ENCODE results near the gene LOXL1. TPM values are rescaled to one million over a fixed set of nuclear protein-coding genes. Genes with fewer than 3 reads are reported as not detected.
A peak's percentile ranks its signal among the peaks of the same experiment; 100 is the strongest.

Gene LOXL1
- total RNA-seq, 4 donors from 2014 or later: 4.3 to 12.1 (median 7.3) TPM

DNA sequence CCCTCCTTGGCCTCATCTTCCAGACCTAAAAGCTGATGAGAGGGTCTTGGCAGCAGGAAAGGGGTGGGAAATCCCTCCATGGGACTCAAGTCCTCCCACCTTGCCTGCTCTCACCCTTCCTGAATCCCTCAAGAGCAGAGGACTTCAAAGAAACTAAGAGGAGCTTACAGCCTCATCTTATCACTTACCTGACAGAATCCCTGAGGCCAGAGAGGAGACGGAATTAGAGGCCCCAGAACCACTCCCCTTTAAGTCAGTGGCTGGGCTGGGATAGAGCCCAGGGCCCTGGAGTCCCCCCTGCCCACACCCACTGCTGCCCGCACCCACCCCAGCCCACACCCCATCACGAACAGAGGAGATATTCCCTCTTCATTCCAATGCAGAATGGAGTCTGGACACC, 15.2 kb downstream of the LOXL1 start:
- DNase-seq (ENCODE audit: low spot score in 2 of 2): peak in 1 of 2 donors; percentile 34
- no peaks in the 10 kb centered on the region for H3K36me3 ChIP-seq
- no peak overlapping the region for H3K27ac ChIP-seq
- 79% methylated on average over 3 of the region's 3 CpGs for WGBS
- H3K9me3 ChIP-seq: no peaks in the 10 kb centered on the region
- peaks cover 23% of the 10 kb centered on the region for H3K4me1 ChIP-seq
- H3K27me3 ChIP-seq: no peaks in the 10 kb centered on the region
- TF ChIP-seq, protein P1, sequence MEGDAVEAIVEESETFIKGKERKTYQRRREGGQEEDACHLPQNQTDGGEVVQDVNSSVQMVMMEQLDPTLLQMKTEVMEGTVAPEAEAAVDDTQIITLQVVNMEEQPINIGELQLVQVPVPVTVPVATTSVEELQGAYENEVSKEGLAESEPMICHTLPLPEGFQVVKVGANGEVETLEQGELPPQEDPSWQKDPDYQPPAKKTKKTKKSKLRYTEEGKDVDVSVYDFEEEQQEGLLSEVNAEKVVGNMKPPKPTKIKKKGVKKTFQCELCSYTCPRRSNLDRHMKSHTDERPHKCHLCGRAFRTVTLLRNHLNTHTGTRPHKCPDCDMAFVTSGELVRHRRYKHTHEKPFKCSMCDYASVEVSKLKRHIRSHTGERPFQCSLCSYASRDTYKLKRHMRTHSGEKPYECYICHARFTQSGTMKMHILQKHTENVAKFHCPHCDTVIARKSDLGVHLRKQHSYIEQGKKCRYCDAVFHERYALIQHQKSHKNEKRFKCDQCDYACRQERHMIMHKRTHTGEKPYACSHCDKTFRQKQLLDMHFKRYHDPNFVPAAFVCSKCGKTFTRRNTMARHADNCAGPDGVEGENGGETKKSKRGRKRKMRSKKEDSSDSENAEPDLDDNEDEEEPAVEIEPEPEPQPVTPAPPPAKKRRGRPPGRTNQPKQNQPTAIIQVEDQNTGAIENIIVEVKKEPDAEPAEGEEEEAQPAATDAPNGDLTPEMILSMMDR (IDR thresholded peaks at IDR 0.05): no peak
- TF ChIP-seq POLR2A (IDR thresholded peaks at IDR 0.05): no peak
- no peak for TF ChIP-seq EP300 (IDR thresholded peaks at IDR 0.05)
- TF ChIP-seq POLR2AphosphoS5 (IDR thresholded peaks at IDR 0.05): no peak
- no peak overlapping the region for H3K4me3 ChIP-seq

DNA sequence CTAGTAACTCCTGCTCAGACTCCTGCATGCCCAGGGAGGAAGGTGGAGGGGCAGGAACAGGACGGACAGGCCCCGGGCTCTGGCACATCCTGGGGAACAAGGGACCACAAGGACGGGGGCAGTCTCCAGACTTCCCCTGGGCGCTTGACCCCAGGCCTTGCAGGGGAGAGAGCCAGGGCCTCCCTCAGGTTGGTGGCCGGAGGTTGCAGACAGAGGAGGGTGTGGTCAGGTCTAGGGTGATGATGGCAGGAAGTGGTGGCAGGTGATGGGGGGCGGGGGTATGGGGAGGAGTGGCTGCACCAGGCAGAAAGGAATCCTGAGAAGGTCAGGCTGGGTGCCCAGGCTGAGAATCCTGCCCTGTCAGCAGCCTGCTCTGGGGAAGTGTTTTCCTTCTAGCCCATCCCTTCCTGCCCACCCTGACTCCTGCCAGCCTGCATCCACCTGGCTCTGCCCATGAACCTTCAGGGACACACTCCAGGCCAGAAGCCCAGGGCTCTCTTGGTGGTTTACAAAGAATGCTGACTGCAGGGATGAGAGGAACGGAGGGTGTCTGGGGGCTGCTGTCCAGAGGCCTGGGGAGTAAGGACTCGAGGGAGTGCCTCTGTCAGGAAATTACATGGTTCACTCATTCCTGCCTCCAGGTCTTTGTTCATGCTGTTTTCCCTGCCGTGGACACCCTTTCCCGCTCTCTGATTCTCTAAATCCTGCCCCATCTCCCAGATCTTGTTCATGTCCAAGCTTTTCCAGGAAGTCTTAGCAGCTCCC, 15.8 kb downstream of the LOXL1 start:
- no peak for DNase-seq (ENCODE audit: low spot score in 2 of 2)
- H3K4me1 ChIP-seq: peaks cover 19% of the 10 kb centered on the region
- H3K27ac ChIP-seq: no peak overlapping the region
- no peak overlapping the region for H3K4me3 ChIP-seq
- peaks cover under 1% of the 10 kb centered on the region for H3K36me3 ChIP-seq
- no peaks in the 10 kb centered on the region for H3K27me3 ChIP-seq
- 89% methylated on average over 10 of the region's 10 CpGs for WGBS
- TF ChIP-seq EP300 (IDR thresholded peaks at IDR 0.05): no peak
- TF ChIP-seq POLR2A (IDR thresholded peaks at IDR 0.05): no peak
- no peak for TF ChIP-seq POLR2AphosphoS5 (IDR thresholded peaks at IDR 0.05)
- TF ChIP-seq, protein P1 (IDR thresholded peaks at IDR 0.05): no peak
- H3K9me3 ChIP-seq: no peaks in the 10 kb centered on the region

DNA sequence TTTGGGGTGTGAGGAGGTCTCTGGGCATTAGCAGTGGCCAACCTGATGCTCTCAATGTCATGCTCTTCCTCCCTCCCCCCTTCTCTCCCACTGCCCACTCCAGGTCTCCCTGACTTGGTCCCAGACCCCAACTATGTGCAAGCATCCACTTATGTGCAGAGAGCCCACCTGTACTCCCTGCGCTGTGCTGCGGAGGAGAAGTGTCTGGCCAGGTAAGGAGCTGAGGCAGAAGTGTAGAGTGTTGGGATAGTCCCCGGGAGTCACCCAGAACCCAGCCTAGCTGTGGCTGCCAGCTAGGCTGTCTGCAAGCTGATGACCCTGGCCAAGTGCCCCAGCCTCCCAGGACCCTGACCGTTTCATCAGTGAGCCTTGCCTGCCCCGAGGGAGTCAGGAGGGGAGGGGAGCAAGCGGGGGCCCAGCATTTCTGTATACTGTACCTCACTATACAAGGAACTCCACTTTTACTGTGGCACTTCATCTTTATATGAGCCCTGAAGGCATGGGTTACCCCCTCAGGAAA, 16.5 kb downstream of the LOXL1 start:
- Histone ChIP-seq H3K4me1 (peaks cover 19% of the 10 kb centered on the region), H3K27me3 (no peaks in the 10 kb centered on the region), H3K36me3 (peaks cover 8% of the 10 kb centered on the region), H3K27ac (no peak overlapping the region), H3K9me3 (no peaks in the 10 kb centered on the region), H3K4me3 (no peak overlapping the region)
- TF ChIP-seq POLR2A (IDR thresholded peaks at IDR 0.05) (no peak), POLR2AphosphoS5 (IDR thresholded peaks at IDR 0.05) (no peak), EP300 (IDR thresholded peaks at IDR 0.05) (no peak)
- TF ChIP-seq, protein P1 (IDR thresholded peaks at IDR 0.05): no peak
- WGBS: 70% methylated on average over 6 of the region's 6 CpGs
- no peak for DNase-seq (ENCODE audit: low spot score in 2 of 2)

DNA sequence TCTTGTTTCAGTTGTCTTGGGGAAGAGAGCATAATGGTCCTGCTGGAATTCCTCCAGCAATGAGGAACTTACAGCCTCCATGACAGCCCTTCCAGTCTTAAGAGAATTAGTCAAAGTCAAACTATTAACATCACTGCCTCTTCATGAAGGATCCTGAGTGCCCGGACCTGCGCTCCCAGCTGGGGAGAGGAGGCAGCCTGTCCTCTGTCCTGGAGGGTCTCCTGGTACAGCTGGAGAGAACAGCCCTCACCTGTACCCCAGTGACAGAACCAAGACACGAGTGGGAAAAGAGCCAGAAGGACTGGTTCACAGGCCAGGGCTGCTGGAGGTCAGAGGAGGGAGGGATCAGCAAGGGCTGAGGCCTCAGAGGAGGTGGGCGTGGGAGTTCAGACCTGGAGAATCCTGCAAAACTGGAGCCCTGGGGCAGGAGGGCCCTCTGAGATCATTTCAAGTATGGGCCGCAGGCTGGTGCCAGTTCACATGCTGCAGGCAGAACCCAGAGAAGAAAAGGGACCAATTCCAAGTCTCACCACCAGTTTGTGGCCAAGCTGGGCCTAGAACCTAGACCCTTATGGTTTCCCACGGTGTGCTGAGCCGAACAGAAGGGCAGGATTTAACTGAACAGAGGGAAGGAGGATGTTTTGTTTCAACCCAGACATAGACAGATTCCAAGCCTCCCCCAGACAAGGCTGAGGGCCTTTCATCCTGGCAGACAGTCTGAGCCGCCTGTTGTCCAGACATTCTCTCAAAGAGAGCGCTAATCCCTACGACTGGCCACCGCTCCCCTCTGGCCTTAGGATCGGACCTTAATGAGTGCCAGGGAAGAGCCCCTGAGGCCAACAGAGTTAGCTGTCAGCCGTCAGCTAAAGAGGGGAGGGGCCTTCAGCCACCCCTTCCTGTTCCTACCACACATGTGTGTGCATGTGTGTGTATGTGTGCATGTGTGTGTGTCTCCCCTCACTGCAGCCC, 18.2 kb downstream of the LOXL1 start:
- no peaks in the 10 kb centered on the region for H3K27me3 ChIP-seq
- no peak overlapping the region for H3K27ac ChIP-seq
- WGBS: 64% methylated on average over 13 of the region's 13 CpGs
- H3K4me1 ChIP-seq: peaks cover 19% of the 10 kb centered on the region
- H3K9me3 ChIP-seq: no peaks in the 10 kb centered on the region
- TF ChIP-seq POLR2A (IDR thresholded peaks at IDR 0.05) (no peak), EP300 (IDR thresholded peaks at IDR 0.05) (no peak), POLR2AphosphoS5 (IDR thresholded peaks at IDR 0.05) (no peak)
- TF ChIP-seq, protein P1 (IDR thresholded peaks at IDR 0.05): no peak
- H3K36me3 ChIP-seq: peaks cover 11% of the 10 kb centered on the region
- DNase-seq (ENCODE audit: low spot score in 2 of 2): no peak
- no peak overlapping the region for H3K4me3 ChIP-seq

Data from suprapubic skin (tissue), 4 donors.